ENCODE results near the gene KXD1.

- TF ChIP-seq CTCF (IDR thresholded peaks at IDR 0.05) (no peak), POLR2A (IDR thresholded peaks at IDR 0.05) (no peak)
These were observed 15.4 kb upstream of the KXD1 start for GRCh38 chr19:18541992-18542940.
